ENCODE results near the gene PPM1H.

PPM1H gene

DNA sequence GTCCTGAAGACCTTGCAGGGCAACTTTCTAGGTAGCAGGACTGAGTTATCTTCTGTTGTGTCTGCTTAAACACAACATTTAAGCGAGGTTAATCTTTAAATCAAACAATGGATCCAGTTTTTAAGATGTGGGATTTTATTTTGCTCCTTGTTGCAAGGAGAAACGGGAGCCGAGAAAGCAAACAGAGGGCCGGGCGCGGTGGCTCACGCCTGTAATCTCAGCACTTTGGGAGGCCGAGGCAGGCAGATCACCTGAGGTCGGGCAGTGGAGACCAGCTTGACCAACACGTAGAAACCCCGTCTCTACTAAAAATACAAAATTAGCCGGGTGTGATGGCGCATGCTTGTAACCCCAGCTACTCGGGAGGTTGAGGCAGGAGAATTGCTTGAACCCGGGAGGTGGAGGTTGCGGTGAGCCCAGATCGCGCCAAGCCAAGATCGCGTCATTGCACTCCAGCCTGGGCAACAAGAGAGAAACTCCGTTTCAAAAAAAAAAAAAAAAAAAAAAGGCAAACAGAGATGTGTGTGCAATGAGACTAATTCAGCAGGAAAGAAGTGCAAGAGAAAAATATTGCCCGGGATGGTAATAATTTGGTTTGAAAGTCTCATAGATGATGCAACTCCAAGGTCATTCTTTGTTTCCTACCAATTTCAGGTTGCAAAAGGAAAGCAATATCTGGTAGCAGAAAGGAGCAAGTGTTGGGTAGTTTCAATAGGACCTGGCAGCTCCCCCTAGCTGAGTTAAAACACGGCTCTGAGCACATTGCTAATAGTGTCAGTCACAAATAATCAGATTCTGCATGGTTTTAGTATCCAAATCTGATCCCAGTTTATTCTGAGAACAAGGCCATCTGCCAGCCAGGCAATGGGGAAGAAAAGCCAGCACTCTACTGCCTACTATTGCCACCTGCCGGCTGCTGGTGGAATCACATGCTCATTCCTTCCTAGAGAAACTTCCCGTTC is 141.4 kb downstream of the PPM1H start:
- DNase-seq: peak; percentile 83
- Histone ChIP-seq H3K27me3 (ENCODE audit: insufficient read depth, low read depth, severe bottlenecking) (no peaks in the 10 kb centered on the region), H3K4me3 (ENCODE audit: low read depth, low read length) (no peak overlapping the region), H3K36me3 (no peaks in the 10 kb centered on the region), H3K9me3 (ENCODE audit: severe bottlenecking) (no peaks in the 10 kb centered on the region), H3K27ac (no peak overlapping the region)
- TF ChIP-seq, protein P1, sequence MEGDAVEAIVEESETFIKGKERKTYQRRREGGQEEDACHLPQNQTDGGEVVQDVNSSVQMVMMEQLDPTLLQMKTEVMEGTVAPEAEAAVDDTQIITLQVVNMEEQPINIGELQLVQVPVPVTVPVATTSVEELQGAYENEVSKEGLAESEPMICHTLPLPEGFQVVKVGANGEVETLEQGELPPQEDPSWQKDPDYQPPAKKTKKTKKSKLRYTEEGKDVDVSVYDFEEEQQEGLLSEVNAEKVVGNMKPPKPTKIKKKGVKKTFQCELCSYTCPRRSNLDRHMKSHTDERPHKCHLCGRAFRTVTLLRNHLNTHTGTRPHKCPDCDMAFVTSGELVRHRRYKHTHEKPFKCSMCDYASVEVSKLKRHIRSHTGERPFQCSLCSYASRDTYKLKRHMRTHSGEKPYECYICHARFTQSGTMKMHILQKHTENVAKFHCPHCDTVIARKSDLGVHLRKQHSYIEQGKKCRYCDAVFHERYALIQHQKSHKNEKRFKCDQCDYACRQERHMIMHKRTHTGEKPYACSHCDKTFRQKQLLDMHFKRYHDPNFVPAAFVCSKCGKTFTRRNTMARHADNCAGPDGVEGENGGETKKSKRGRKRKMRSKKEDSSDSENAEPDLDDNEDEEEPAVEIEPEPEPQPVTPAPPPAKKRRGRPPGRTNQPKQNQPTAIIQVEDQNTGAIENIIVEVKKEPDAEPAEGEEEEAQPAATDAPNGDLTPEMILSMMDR (IDR thresholded peaks at IDR 0.05; ENCODE audit: low read depth, low read length): peak; percentile 86

DNA sequence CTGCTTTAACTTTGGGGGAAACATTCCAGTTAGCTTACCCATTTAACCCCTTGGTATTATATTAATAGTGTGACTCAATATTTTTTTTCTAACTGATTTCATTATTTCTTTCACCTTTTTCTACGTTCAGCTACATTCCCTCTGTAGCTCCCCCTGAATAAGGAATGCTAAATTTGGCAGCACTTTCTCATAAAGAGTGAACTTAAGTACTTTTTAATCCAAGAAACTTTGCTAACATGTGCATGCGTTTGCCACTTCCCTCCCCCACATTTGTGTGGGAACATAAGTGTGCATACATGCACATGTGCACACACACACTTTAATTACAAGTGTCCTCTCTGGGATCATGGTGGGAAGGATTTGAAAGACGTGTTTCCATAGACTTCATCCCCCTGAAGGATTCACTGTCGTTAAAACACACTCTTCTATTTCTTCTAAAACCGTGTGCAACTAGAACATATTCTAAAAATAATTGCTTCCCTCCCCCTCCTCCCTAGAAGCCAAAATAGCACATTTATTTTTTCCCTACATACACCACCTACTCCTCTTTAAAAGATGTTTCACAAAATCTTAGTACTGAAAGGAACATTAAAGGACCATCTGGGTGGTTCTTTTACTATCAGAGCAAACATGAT is 142.6 kb downstream of the PPM1H start:
- DNase-seq: no peak
- no peak overlapping the region for H3K27ac ChIP-seq
- no peaks in the 10 kb centered on the region for H3K27me3 ChIP-seq (ENCODE audit: insufficient read depth, low read depth, severe bottlenecking)
- H3K36me3 ChIP-seq: 0 out of 2 replicates have a peak, but pooled peaks cover 3% of the 10 kb centered on the region
- H3K4me3 ChIP-seq (ENCODE audit: low read depth, low read length): no peak overlapping the region
- no peaks in the 10 kb centered on the region for H3K9me3 ChIP-seq (ENCODE audit: severe bottlenecking)
- TF ChIP-seq, protein P1 (IDR thresholded peaks at IDR 0.05; ENCODE audit: low read depth, low read length): no peak

DNA sequence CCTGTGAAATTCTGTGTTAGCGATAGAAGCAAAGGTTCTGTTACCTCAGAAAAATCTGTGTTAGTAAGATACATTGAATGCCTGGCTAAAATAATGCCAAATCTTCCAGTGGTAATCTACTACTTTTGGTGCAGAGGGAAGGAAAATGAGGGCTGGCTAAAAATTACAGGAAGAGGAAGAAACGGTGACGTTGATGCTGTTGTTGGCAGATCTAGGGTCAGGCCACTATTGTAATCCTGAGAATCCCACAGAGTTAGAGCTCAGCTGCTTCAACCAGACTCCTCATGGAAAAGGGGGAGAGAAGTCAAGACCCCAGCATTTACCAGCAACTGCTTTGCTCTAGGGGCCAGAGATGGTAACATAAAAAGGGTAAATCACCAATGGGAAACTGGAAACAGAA is 145.1 kb downstream of the PPM1H start:
- TF ChIP-seq, protein P1 (IDR thresholded peaks at IDR 0.05; ENCODE audit: low read depth, low read length): no peak
- DNase-seq: no peak

DNA sequence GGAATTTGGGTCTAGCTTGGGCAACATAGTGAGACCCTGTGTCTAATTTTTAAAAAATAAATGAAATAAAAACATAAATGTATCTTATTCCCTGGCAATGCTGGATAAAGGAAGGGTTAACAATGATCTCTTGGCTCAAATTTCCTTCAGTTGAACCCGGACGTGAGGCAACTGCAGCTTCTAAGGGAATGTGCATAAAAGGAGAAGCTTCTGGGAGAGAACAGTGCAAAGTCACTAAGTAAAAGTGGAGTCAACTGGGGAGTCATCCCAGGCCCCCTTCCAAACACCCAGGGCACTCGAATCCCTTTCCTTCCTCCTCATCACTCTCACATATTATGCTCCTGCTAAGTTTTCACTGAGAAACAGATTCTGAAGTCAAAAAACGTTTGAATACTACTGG is 147.3 kb downstream of the PPM1H start:
- Histone ChIP-seq H3K36me3 (peaks cover 9% of the 10 kb centered on the region; the same call in 1 of the 2 replicates), H3K4me3 (ENCODE audit: low read depth, low read length) (no peak overlapping the region), H3K27ac (no peak overlapping the region), H3K9me3 (ENCODE audit: severe bottlenecking) (no peaks in the 10 kb centered on the region), H3K27me3 (ENCODE audit: insufficient read depth, low read depth, severe bottlenecking) (no peaks in the 10 kb centered on the region)
- DNase-seq: no peak
- TF ChIP-seq, protein P1 (IDR thresholded peaks at IDR 0.05; ENCODE audit: low read depth, low read length): no peak

More for the DNA sequence above, 145.1 kb downstream of the PPM1H start:
- Histone ChIP-seq H3K4me3 (ENCODE audit: low read depth, low read length) (no peak overlapping the region), H3K27me3 (ENCODE audit: insufficient read depth, low read depth, severe bottlenecking) (no peaks in the 10 kb centered on the region), H3K36me3 (peaks cover 9% of the 10 kb centered on the region; the same call in 1 of the 2 replicates), H3K9me3 (ENCODE audit: severe bottlenecking) (no peaks in the 10 kb centered on the region), H3K27ac (no peak overlapping the region)

DNA sequence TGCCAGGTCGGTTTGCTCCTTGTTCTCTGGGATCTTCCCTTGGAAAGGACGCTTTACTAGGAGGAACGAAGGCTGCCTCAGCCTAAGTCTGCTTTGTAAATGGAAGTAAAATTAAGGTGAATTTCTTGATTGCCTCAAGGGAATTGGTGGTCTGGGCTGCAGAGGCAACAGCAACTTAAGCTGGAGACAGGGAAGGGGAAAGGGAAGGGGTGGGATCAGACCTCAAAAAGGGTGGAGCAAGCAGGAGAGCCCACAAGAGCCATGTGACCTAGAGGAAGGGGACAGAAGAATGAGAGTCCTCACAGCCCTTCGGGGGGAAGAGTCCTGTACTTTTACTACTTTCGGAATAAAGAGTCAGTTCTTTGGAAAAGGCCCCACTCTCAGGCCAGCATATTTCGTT is 147.9 kb downstream of the PPM1H start:
- no peak for DNase-seq
- Histone ChIP-seq H3K4me3 (ENCODE audit: low read depth, low read length) (no peak overlapping the region), H3K36me3 (peaks cover 9% of the 10 kb centered on the region; the same call in 1 of the 2 replicates), H3K27me3 (ENCODE audit: insufficient read depth, low read depth, severe bottlenecking) (no peaks in the 10 kb centered on the region), H3K27ac (no peak overlapping the region), H3K9me3 (ENCODE audit: severe bottlenecking) (no peaks in the 10 kb centered on the region)
- TF ChIP-seq, protein P1 (IDR thresholded peaks at IDR 0.05; ENCODE audit: low read depth, low read length): no peak

Measured in WERI-Rb-1 (cell line).